ENCODE data around the gene SCAMP5.

GRCh38 chr15:74962219-74962618 is 33.1 kb upstream of the SCAMP5 start:
- TF ChIP-seq ZNF274 (IDR thresholded peaks at IDR 0.05; ENCODE audit: low read depth, low read length) (no peak), YY1 (IDR thresholded peaks at IDR 0.05; ENCODE audit: insufficient read depth, insufficient read length) (no peak), SUZ12 (IDR thresholded peaks at IDR 0.05; ENCODE audit: extremely low read depth, insufficient read depth, insufficient read length) (no peak)
